HEK293 (cell line): ENCODE results near the gene MOB1B.

ENCODE experiments used
- CTCF ChIA-PET: fragments of 350-600 bp; formaldehyde crosslinking; extraction: SDS; loops from one replicate; lab custom pipeline; 2021; ENCODE audit warnings: antibody characterized with exemption; lab: Yijun Ruan, JAX
- POLR2A ChIA-PET: fragments of 300-600 bp; formaldehyde crosslinking; extraction: SDS; loops from one replicate; lab custom pipeline; 2020; ENCODE audit warnings: antibody characterized with exemption, inconsistent platforms; lab: Yijun Ruan, JAX
- H3K27ac ChIP-seq: fragments of 200-500 bp; sonication (Bioruptor generic); 2 replicates; pipeline ENCODE4 v1.5.1; 2014; ENCODE audit warnings: low read depth, low read length, control low read depth, inconsistent platforms; ENCODE audit errors: extremely low read depth
- H3K36me3 ChIP-seq, 2 experiments: fragments of 200-500 bp in 1 of 2; sonication (Bioruptor generic) in 1 of 2; 1 replicate in 1 of 2; 2 replicates in 1 of 2; pipeline ENCODE4 v1.5.1; 2014 to 2017; ENCODE audit warnings: inconsistent platforms in 2 of 2, low read length in 2 of 2; ENCODE audit not compliant: control insufficient read depth in 2 of 2, insufficient read depth in 1 of 2
- H3K4me1 ChIP-seq: fragments of 200-500 bp; sonication (Bioruptor generic); 2 replicates; pipeline ENCODE4 v1.5.1; 2014; ENCODE audit warnings: mild to moderate bottlenecking, low read length, inconsistent platforms; ENCODE audit not compliant: control insufficient read depth, insufficient read depth
- H3K4me3 ChIP-seq: 2 replicates; pipeline ENCODE4 v1.5.1; 2011; ENCODE audit warnings: low read depth, mild to moderate bottlenecking, control low read depth, low read length, moderate library complexity
- H3K9me3 ChIP-seq: fragments of 200-500 bp; sonication (Bioruptor generic); 2 replicates; pipeline ENCODE4 v1.5.1; 2014; ENCODE audit warnings: low read depth, low read length, inconsistent platforms; ENCODE audit not compliant: control insufficient read depth, insufficient read depth
- ATF2 ChIP-seq: fragments of 450-650 bp; formaldehyde crosslinking; IDR thresholded peaks from 2 replicates; pipeline ENCODE4 v1.5.1; 2016; ENCODE audit warnings: missing biosample characterization, missing genetic modification characterization, low read depth
- BCL11B ChIP-seq: fragments of 450-650 bp; formaldehyde crosslinking; IDR thresholded peaks from 2 replicates; pipeline ENCODE4 v1.5.1; 2016; ENCODE audit warnings: low read depth, missing biosample characterization, missing genetic modification characterization
- GLIS2 ChIP-seq: fragments of 450-650 bp; formaldehyde crosslinking; IDR thresholded peaks from 2 replicates; pipeline ENCODE4 v1.5.1; 2016; ENCODE audit warnings: missing biosample characterization, missing genetic modification characterization
- KLF1 ChIP-seq: fragments of 450-650 bp; formaldehyde crosslinking; IDR thresholded peaks from 2 replicates; pipeline ENCODE4 v1.5.1; 2016; ENCODE audit warnings: missing biosample characterization, missing genetic modification characterization
- PRDM1 ChIP-seq: fragments of 450-650 bp; formaldehyde crosslinking; IDR thresholded peaks from 2 replicates; pipeline ENCODE4; 2016; ENCODE audit warnings: missing biosample characterization, missing genetic modification characterization
- PRDM2 ChIP-seq: fragments of 450-650 bp; formaldehyde crosslinking; IDR thresholded peaks from 2 replicates; pipeline ENCODE4 v1.5.1; 2016; ENCODE audit warnings: missing biosample characterization, missing genetic modification characterization, borderline replicate concordance
- SALL2 ChIP-seq: fragments of 450-650 bp; formaldehyde crosslinking; IDR thresholded peaks from 2 replicates; pipeline ENCODE4 v1.5.0; 2017; ENCODE audit warnings: missing biosample characterization, mild to moderate bottlenecking, missing genetic modification characterization, borderline replicate concordance
- SCRT1 ChIP-seq: fragments of 450-650 bp; formaldehyde crosslinking; IDR thresholded peaks from 2 replicates; pipeline ENCODE4 v1.5.1; 2016; ENCODE audit warnings: missing biosample characterization, missing genetic modification characterization, borderline replicate concordance
- WT1 ChIP-seq: fragments of 450-650 bp; formaldehyde crosslinking; IDR thresholded peaks from 2 replicates; pipeline ENCODE4 v1.5.1; 2016; ENCODE audit warnings: missing biosample characterization, missing genetic modification characterization
- ZFP37 ChIP-seq: fragments of 450-650 bp; formaldehyde crosslinking; IDR thresholded peaks from 2 replicates; pipeline ENCODE4 v1.5.1; 2016; ENCODE audit warnings: missing biosample characterization, missing genetic modification characterization
- ZNF138 ChIP-seq: fragments of 450-650 bp; formaldehyde crosslinking; IDR thresholded peaks from 2 replicates; pipeline ENCODE4 v1.5.1; 2016; ENCODE audit warnings: missing biosample characterization, missing genetic modification characterization, borderline replicate concordance
- ZNF16 ChIP-seq: fragments of 450-650 bp; formaldehyde crosslinking; IDR thresholded peaks from 2 replicates; pipeline ENCODE4 v1.5.1; 2016; ENCODE audit warnings: low read depth, missing biosample characterization, missing genetic modification characterization
- ZNF184 ChIP-seq: fragments of 450-650 bp; IDR thresholded peaks from 2 replicates; pipeline ENCODE4 v1.5.1; 2018; ENCODE audit warnings: missing biosample characterization, mild to moderate bottlenecking, missing genetic modification characterization
- ZNF211 ChIP-seq: fragments of 450-650 bp; formaldehyde crosslinking; IDR thresholded peaks from 2 replicates; pipeline ENCODE4 v1.5.1; 2016; ENCODE audit warnings: low read depth, missing biosample characterization, missing genetic modification characterization
- ZNF266 ChIP-seq: fragments of 450-650 bp; formaldehyde crosslinking; IDR thresholded peaks from 2 replicates; pipeline ENCODE4 v1.5.1; 2016; ENCODE audit warnings: missing biosample characterization, missing genetic modification characterization, low read depth
- ZNF335 ChIP-seq: fragments of 450-650 bp; formaldehyde crosslinking; conservative IDR thresholded peaks from 2 replicates; pipeline ENCODE4 v1.5.1; 2016; ENCODE audit warnings: missing biosample characterization, missing genetic modification characterization
- ZNF362 ChIP-seq: fragments of 450-650 bp; formaldehyde crosslinking; IDR thresholded peaks from 2 replicates; pipeline ENCODE4 v1.5.1; 2016; ENCODE audit warnings: missing biosample characterization, missing genetic modification characterization
- ZNF473 ChIP-seq: fragments of 450-650 bp; formaldehyde crosslinking; IDR thresholded peaks from 2 replicates; pipeline ENCODE4 v1.5.1; 2017; ENCODE audit warnings: missing biosample characterization, missing genetic modification characterization
- ZNF48 ChIP-seq: fragments of 450-650 bp; formaldehyde crosslinking; IDR thresholded peaks from 2 replicates; pipeline ENCODE4 v1.5.1; 2016; ENCODE audit warnings: missing biosample characterization, missing genetic modification characterization
- ZNF610 ChIP-seq: fragments of 450-650 bp; formaldehyde crosslinking; IDR thresholded peaks from 2 replicates; pipeline ENCODE4 v1.5.1; 2016; ENCODE audit warnings: missing biosample characterization, missing genetic modification characterization, borderline replicate concordance
- ZNF629 ChIP-seq: fragments of 450-650 bp; formaldehyde crosslinking; IDR thresholded peaks from 2 replicates; pipeline ENCODE4 v1.5.1; 2017; ENCODE audit warnings: missing biosample characterization, missing genetic modification characterization
- ZNF660 ChIP-seq: fragments of 450-650 bp; IDR thresholded peaks from 2 replicates; pipeline ENCODE4 v1.5.1; 2018; ENCODE audit warnings: missing biosample characterization, mild to moderate bottlenecking, missing genetic modification characterization
- ZNF664 ChIP-seq: fragments of 450-650 bp; formaldehyde crosslinking; IDR thresholded peaks from 2 replicates; pipeline ENCODE4 v1.5.1; 2016; ENCODE audit warnings: missing biosample characterization, missing genetic modification characterization
- ZNF707 ChIP-seq: fragments of 450-650 bp; formaldehyde crosslinking; IDR thresholded peaks from 2 replicates; pipeline ENCODE4 v1.5.1; 2016; ENCODE audit warnings: missing biosample characterization, missing genetic modification characterization
- ZNF747 ChIP-seq: fragments of 450-650 bp; formaldehyde crosslinking; IDR thresholded peaks from 2 replicates; pipeline ENCODE4 v1.5.1; 2016; ENCODE audit warnings: missing biosample characterization, missing genetic modification characterization
- ZNF776 ChIP-seq: fragments of 450-650 bp; formaldehyde crosslinking; IDR thresholded peaks from 2 replicates; pipeline ENCODE4 v1.5.0; 2017; ENCODE audit warnings: missing biosample characterization, missing genetic modification characterization, borderline replicate concordance
- ZNF792 ChIP-seq: fragments of 450-650 bp; formaldehyde crosslinking; IDR thresholded peaks from 2 replicates; pipeline ENCODE4 v1.5.1; 2016; ENCODE audit warnings: missing biosample characterization, missing genetic modification characterization
- ZNF837 ChIP-seq: fragments of 450-650 bp; formaldehyde crosslinking; IDR thresholded peaks from 2 replicates; pipeline ENCODE4 v1.5.1; 2016; ENCODE audit warnings: missing biosample characterization, missing genetic modification characterization
- ZSCAN30 ChIP-seq: fragments of 450-650 bp; IDR thresholded peaks from 2 replicates; pipeline ENCODE4 v1.5.1; 2018; ENCODE audit warnings: missing biosample characterization, mild to moderate bottlenecking, missing genetic modification characterization, moderate library complexity

The MOB1B gene

GRCh38 chr4:70868778-70869177 lies 33.4 kb upstream of the MOB1B start:
- TF ChIP-seq ZNF473 (tag by site-specific recombination) (no peak), ZSCAN30 (no peak), ZNF362 (tag by site-specific recombination) (no peak), ATF2 (no peak), ZNF792 (tag by site-specific recombination) (no peak), ZNF837 (tag by site-specific recombination) (no peak), GLIS2 (tag by site-specific recombination) (no peak), PRDM1 (tag by site-specific recombination) (no peak), ZNF184 (no peak), WT1 (tag by site-specific recombination) (no peak), ZNF48 (tag by site-specific recombination) (no peak), ZNF16 (tag by site-specific recombination) (no peak), KLF1 (tag by site-specific recombination) (no peak)
- POLR2A ChIA-PET: no interaction called here

GRCh38 chr4:70873216-70873615 lies 29.0 kb upstream of the MOB1B start:
- no peaks in the 10 kb centered on the region for H3K36me3 ChIP-seq
- CTCF ChIA-PET: no interaction called here
- no peak overlapping the region for H3K27ac ChIP-seq
- no peaks in the 10 kb centered on the region for H3K4me1 ChIP-seq
- no peak overlapping the region for H3K4me3 ChIP-seq
- POLR2A ChIA-PET: no interaction called here
- no peaks in the 10 kb centered on the region for H3K9me3 ChIP-seq
- no peak for TF ChIP-seq ZNF48 (tag by site-specific recombination)
- TF ChIP-seq ZNF266: no peak
- TF ChIP-seq ZNF660 (tag by site-specific recombination): no peak
- TF ChIP-seq ZNF211: no peak
- TF ChIP-seq ZNF707: no peak
- no peak for TF ChIP-seq ZNF664 (tag by site-specific recombination)
- TF ChIP-seq SALL2 (tag by site-specific recombination): no peak
- no peak for TF ChIP-seq BCL11B
- TF ChIP-seq PRDM2 (tag by site-specific recombination): no peak
- no peak for TF ChIP-seq ZNF629 (tag by site-specific recombination)
- TF ChIP-seq SCRT1 (tag by site-specific recombination): no peak
- TF ChIP-seq ZNF776: no peak
- no peak for TF ChIP-seq ZNF610
- TF ChIP-seq ZNF747 (tag by site-specific recombination): no peak
- no peak for TF ChIP-seq ZFP37 (tag by site-specific recombination)
- TF ChIP-seq ZNF138 (tag by site-specific recombination): no peak
- no peak for TF ChIP-seq ZNF335 (tag by site-specific recombination)

More at GRCh38 chr4:70868778-70869177, 33.4 kb upstream of the MOB1B start:
- H3K4me3 ChIP-seq: no peak overlapping the region
- no peaks in the 10 kb centered on the region for H3K9me3 ChIP-seq
- CTCF ChIA-PET: no interaction called here
- H3K36me3 ChIP-seq: no peaks in the 10 kb centered on the region
- no peak overlapping the region for H3K27ac ChIP-seq
- H3K4me1 ChIP-seq: no peaks in the 10 kb centered on the region
